ENCODE results near the gene CD151. TPM values are rescaled to one million over a fixed set of nuclear protein-coding genes. Genes with fewer than 3 reads are reported as not detected.

The CD151 gene
- total and polyA plus RNA-seq, 3 experiments from 2014 or later: 19.6 to 65.5 (median 61.2) TPM

GRCh38 chr11:836274-836673 lies 3.5 kb downstream of the CD151 start:
- H3K4me1 Mint-ChIP-seq: peaks cover 14 to 46% (median 18%) of the 10 kb centered on the region in 3 donors
- ChIA-PET POLR2A (no interaction called here), CTCF (interaction anchor here (0.9 kb wide), 1 partner anchor 17 kb away, joined by 3 read pairs; the partner anchor contains the start of gene PNPLA2)
- Histone ChIP-seq H3K36me3 (ENCODE audit: insufficient read depth, low read length) (no peaks in the 10 kb centered on the region), H3K9me3 (ENCODE audit: low read length) (no peaks in the 10 kb centered on the region), H3K4me3 (ENCODE audit: low read length) (no peak overlapping the region), H3K27me3 (ENCODE audit: insufficient read depth, low read length, poor library complexity, severe bottlenecking) (no peaks in the 10 kb centered on the region), H3K27ac (ENCODE audit: low read depth, low read length) (no peak overlapping the region), H3K4me1 (ENCODE audit: insufficient read depth, low read length) (peaks cover 21% of the 10 kb centered on the region)
- H3K36me3 Mint-ChIP-seq: peaks cover 0 to 34% (median 0%) of the 10 kb centered on the region in 3 donors
- no peaks in the 10 kb centered on the region for H3K9me3 Mint-ChIP-seq
- H3K27me3 Mint-ChIP-seq: no peaks in the 10 kb centered on the region
- no peak overlapping the region for H3K27ac Mint-ChIP-seq
- H3K4me3 Mint-ChIP-seq: no peak overlapping the region
- DNase-seq: no peak

- no peak for DNase-seq
- Histone ChIP-seq H3K36me3 (ENCODE audit: insufficient read depth, low read length) (no peaks in the 10 kb centered on the region), H3K27me3 (ENCODE audit: insufficient read depth, low read length, poor library complexity, severe bottlenecking) (no peaks in the 10 kb centered on the region), H3K4me3 (ENCODE audit: low read length) (no peak overlapping the region), H3K4me1 (ENCODE audit: insufficient read depth, low read length) (peaks cover 23% of the 10 kb centered on the region), H3K9me3 (ENCODE audit: low read length) (no peaks in the 10 kb centered on the region), H3K27ac (ENCODE audit: low read depth, low read length) (no peak overlapping the region)
- Mint-ChIP-seq H3K9me3 (no peaks in the 10 kb centered on the region), H3K27me3 (no peaks in the 10 kb centered on the region), H3K36me3 (peaks cover 0 to 34% (median 0%) of the 10 kb centered on the region in 3 donors), H3K4me1 (peaks cover 15 to 44% (median 16%) of the 10 kb centered on the region in 3 donors), H3K27ac (no peak overlapping the region), H3K4me3 (no peak overlapping the region)
- POLR2A ChIA-PET: no interaction called here
- CTCF ChIA-PET: interaction anchor here (0.9 to 1.6 kb wide), 2 partner anchors 14 to 18 kb away, joined by 3 read pairs; partner anchors contain the start of gene PNPLA2
Measured at GRCh38 chr11:836700-837099, 3.9 kb downstream of the CD151 start.

- H3K36me3 ChIP-seq (ENCODE audit: insufficient read depth, low read length): no peaks in the 10 kb centered on the region
- H3K27ac Mint-ChIP-seq: peak overlapping the region in 2 of 8 donors; percentile 23 to 46
- POLR2A ChIA-PET: no interaction called here
Measured at GRCh38 chr11:837189-837989, 4.6 kb downstream of the CD151 start.

GRCh38 chr11:837990-838307 lies 5.2 kb downstream of the CD151 start:
- ChIA-PET CTCF (interaction anchor here (1.6 kb wide), 1 partner anchor 15 kb away, joined by 3 read pairs; no protein-coding TSS in a partner anchor), POLR2A (no interaction called here)
- H3K27me3 Mint-ChIP-seq: no peaks in the 10 kb centered on the region
- H3K36me3 Mint-ChIP-seq: peaks cover 0 to 37% (median 0%) of the 10 kb centered on the region in 3 donors
- H3K4me3 ChIP-seq (ENCODE audit: low read length): no peak overlapping the region
- peaks cover 20% of the 10 kb centered on the region for H3K4me1 ChIP-seq (ENCODE audit: insufficient read depth, low read length)
- H3K4me3 Mint-ChIP-seq: peak overlapping the region in 1 of 7 donors; percentile 60
- peaks cover 15 to 41% (median 15%) of the 10 kb centered on the region in 3 donors for H3K4me1 Mint-ChIP-seq
- no peak overlapping the region for H3K27ac ChIP-seq (ENCODE audit: low read depth, low read length)
- H3K9me3 Mint-ChIP-seq: no peaks in the 10 kb centered on the region
- peak overlapping the region in 1 of 8 donors; percentile 23 for H3K27ac Mint-ChIP-seq
- H3K9me3 ChIP-seq (ENCODE audit: low read length): no peaks in the 10 kb centered on the region
- no peak for DNase-seq
- no peaks in the 10 kb centered on the region for H3K27me3 ChIP-seq (ENCODE audit: insufficient read depth, low read length, poor library complexity, severe bottlenecking)
- no peaks in the 10 kb centered on the region for H3K36me3 ChIP-seq (ENCODE audit: insufficient read depth, low read length)

More at GRCh38 chr11:837189-837989, 4.6 kb downstream of the CD151 start:
- H3K4me3 Mint-ChIP-seq: no peak overlapping the region
- peaks cover 0 to 37% (median 0%) of the 10 kb centered on the region in 3 donors for H3K36me3 Mint-ChIP-seq
- no peaks in the 10 kb centered on the region for H3K27me3 Mint-ChIP-seq
- Histone ChIP-seq H3K4me1 (ENCODE audit: insufficient read depth, low read length) (peaks cover 20% of the 10 kb centered on the region), H3K4me3 (ENCODE audit: low read length) (no peak overlapping the region), H3K27me3 (ENCODE audit: insufficient read depth, low read length, poor library complexity, severe bottlenecking) (no peaks in the 10 kb centered on the region), H3K9me3 (ENCODE audit: low read length) (no peaks in the 10 kb centered on the region), H3K27ac (ENCODE audit: low read depth, low read length) (no peak overlapping the region)
- DNase-seq: no peak
- peaks cover 15 to 42% (median 15%) of the 10 kb centered on the region in 3 donors for H3K4me1 Mint-ChIP-seq
- no peaks in the 10 kb centered on the region for H3K9me3 Mint-ChIP-seq
- CTCF ChIA-PET: interaction anchor here (1.6 kb wide), 1 partner anchor 15 kb away, joined by 3 read pairs; no protein-coding TSS in a partner anchor

DNA sequence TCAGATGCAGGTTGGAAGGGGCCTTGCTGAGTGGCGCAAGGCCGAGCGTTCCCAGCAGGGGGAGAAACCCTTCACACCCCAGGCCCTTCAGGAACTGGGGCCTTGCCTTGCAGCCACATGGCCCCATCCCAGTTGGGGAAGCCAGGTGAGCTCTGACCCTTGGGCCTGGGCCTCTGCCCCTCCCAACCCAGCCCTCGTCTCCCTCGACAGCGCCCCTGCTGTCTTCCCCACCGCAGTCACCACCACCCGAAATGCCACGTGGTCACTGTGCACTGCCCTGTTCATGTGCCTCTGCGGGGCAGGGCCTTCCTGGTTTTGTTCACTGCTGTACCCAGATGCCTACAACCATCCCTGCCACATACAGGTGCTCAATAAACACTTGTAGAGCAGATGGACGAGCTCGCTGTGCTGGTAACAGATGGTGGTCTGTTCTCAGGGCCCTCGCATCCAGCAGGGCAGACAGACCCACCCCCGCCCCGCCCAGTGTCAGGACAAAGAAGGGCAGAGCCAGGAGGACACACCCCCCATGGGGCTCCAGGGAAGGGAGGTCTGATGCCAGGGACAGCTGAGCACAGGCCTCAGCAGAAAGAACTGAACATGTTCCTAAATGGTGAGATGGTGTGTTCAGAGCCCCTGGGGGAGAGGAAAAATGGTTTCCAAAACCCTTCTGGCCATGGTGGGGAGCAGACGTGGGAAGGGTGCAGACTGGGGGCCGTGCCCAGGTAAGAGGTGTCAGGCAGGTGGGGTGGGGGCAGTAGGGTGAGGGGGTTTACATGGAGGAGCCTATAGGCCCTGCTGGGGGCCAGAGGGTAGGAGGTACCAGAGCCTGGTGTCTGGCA lies 5.9 kb downstream of the CD151 start:
- no peak overlapping the region for H3K4me3 ChIP-seq (ENCODE audit: low read length)

DNA sequence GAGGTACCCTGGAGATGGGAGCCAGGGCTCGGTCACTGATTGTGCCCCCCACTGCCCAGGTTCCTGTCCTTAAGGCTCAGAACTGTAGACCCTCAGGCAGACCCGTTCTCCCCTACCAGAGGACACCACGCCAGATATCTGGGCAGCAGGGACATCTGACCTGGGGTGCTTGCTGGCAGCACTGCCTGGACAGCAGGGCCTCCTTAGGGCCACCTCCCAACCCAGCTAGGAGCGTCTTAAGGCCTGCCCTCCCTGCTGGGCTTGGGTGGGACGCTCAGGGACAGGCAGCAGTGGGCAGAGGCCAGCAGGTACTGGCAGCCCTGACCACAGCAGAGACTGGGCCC lies 6.5 kb downstream of the CD151 start:
- Mint-ChIP-seq H3K27me3 (peaks cover 3 to 4% of the 10 kb centered on the region in 2 donors), H3K4me1 (peaks cover 15 to 43% (median 15%) of the 10 kb centered on the region in 3 donors), H3K9me3 (no peaks in the 10 kb centered on the region), H3K27ac (peak overlapping the region in 2 of 8 donors; percentile 32 to 80), H3K4me3 (peak overlapping the region in 1 of 7 donors; percentile 89), H3K36me3 (peaks cover 0 to 37% (median 0%) of the 10 kb centered on the region in 3 donors)
- peaks cover 22% of the 10 kb centered on the region for H3K4me1 ChIP-seq (ENCODE audit: insufficient read depth, low read length)
- CTCF ChIA-PET: interaction anchor here (0.5 to 1.1 kb wide), 2 partner anchors 9 to 268 kb away, joined by 3 read pairs; no protein-coding TSS in a partner anchor
- H3K27me3 ChIP-seq (ENCODE audit: insufficient read depth, low read length, poor library complexity, severe bottlenecking): no peaks in the 10 kb centered on the region
- no peak for DNase-seq
- H3K36me3 ChIP-seq (ENCODE audit: insufficient read depth, low read length): no peaks in the 10 kb centered on the region
- H3K9me3 ChIP-seq (ENCODE audit: low read length): no peaks in the 10 kb centered on the region
- no peak overlapping the region for H3K27ac ChIP-seq (ENCODE audit: low read depth, low read length)
- POLR2A ChIA-PET: no interaction called here
- no peak overlapping the region for H3K4me3 ChIP-seq (ENCODE audit: low read length)

More for the DNA sequence above, 5.9 kb downstream of the CD151 start:
- CTCF ChIA-PET: interaction anchor here (0.5 kb wide), 1 partner anchor 268 kb away, joined by 3 read pairs; no protein-coding TSS in a partner anchor
- Histone ChIP-seq H3K4me1 (ENCODE audit: insufficient read depth, low read length) (peaks cover 20% of the 10 kb centered on the region), H3K27me3 (ENCODE audit: insufficient read depth, low read length, poor library complexity, severe bottlenecking) (no peaks in the 10 kb centered on the region), H3K27ac (ENCODE audit: low read depth, low read length) (no peak overlapping the region), H3K36me3 (ENCODE audit: insufficient read depth, low read length) (no peaks in the 10 kb centered on the region), H3K9me3 (ENCODE audit: low read length) (no peaks in the 10 kb centered on the region)
- Mint-ChIP-seq H3K9me3 (no peaks in the 10 kb centered on the region), H3K27ac (peak overlapping the region in 2 of 8 donors; percentile 32 to 39), H3K4me3 (peak overlapping the region in 2 of 7 donors; percentile 60 to 73), H3K27me3 (peaks cover 3 to 4% of the 10 kb centered on the region in 2 donors), H3K36me3 (peaks cover 0 to 37% (median 0%) of the 10 kb centered on the region in 3 donors), H3K4me1 (peaks cover 15 to 43% (median 18%) of the 10 kb centered on the region in 3 donors)
- no peak for DNase-seq
- POLR2A ChIA-PET: no interaction called here

- Histone ChIP-seq H3K36me3 (ENCODE audit: insufficient read depth, low read length) (no peaks in the 10 kb centered on the region), H3K27me3 (ENCODE audit: insufficient read depth, low read length, poor library complexity, severe bottlenecking) (no peaks in the 10 kb centered on the region), H3K4me1 (ENCODE audit: insufficient read depth, low read length) (peaks cover 28% of the 10 kb centered on the region), H3K9me3 (ENCODE audit: low read length) (no peaks in the 10 kb centered on the region), H3K4me3 (ENCODE audit: low read length) (no peak overlapping the region), H3K27ac (ENCODE audit: low read depth, low read length) (no peak overlapping the region)
- Mint-ChIP-seq H3K9me3 (no peaks in the 10 kb centered on the region), H3K27me3 (peaks cover 3 to 4% of the 10 kb centered on the region in 2 donors), H3K4me3 (peak overlapping the region; percentile 23 to 91 (median 85)), H3K27ac (peak overlapping the region in 5 of 8 donors; percentile 24 to 91 (median 69)), H3K36me3 (peaks cover 0 to 37% (median 0%) of the 10 kb centered on the region in 3 donors), H3K4me1 (peaks cover 15 to 35% (median 15%) of the 10 kb centered on the region in 3 donors)
- CTCF ChIA-PET: interaction anchor here (1.1 to 1.7 kb wide), 2 partner anchors 9 to 21 kb away, joined by 3 to 5 read pairs; partner anchors contain the start of gene PNPLA2
- DNase-seq: no peak
- POLR2A ChIA-PET: interaction anchor here (1.1 kb wide), 1 partner anchor 10 kb away, joined by 3 read pairs; no protein-coding TSS in a partner anchor
Measured at GRCh38 chr11:839875-840617, 7.3 kb downstream of the CD151 start.
